SU-DHL-6 (cell line): ENCODE results near the gene B4GALT5.

ENCODE experiments used
- H2AFZ ChIP-seq: fragments of 200-600 bp; sonication (generic); 2 replicates; pipeline ENCODE4 v1.6.1; 2014; ENCODE audit warnings: low read depth, mild to moderate bottlenecking, moderate library complexity, mixed read lengths, antibody characterized with exemption, low read length; ENCODE audit not compliant: severe bottlenecking
- H3F3A ChIP-seq: fragments of 200-600 bp; shearing (Covaris generic); 2 replicates; pipeline ENCODE4 v1.6.0; 2016; ENCODE audit warnings: antibody characterized with exemption, mild to moderate bottlenecking; ENCODE audit not compliant: insufficient read depth
- H3K27ac ChIP-seq: fragments of 200-600 bp; sonication (generic); 2 replicates; pipeline ENCODE4 v1.5.1; 2016; ENCODE audit warnings: low read depth, mild to moderate bottlenecking, low read length, moderate library complexity, mixed read lengths
- H3K27me3 ChIP-seq: fragments of 200-600 bp; sonication (generic), shearing (Covaris generic); 2 replicates; pipeline ENCODE4 v1.6.0; 2014; ENCODE audit warnings: mild to moderate bottlenecking, low read length
- H3K36me3 ChIP-seq: fragments of 200-600 bp; sonication (generic); 2 replicates; pipeline ENCODE4 v1.6.1; 2014; ENCODE audit warnings: mild to moderate bottlenecking, low read length, mixed read lengths
- H3K4me2 ChIP-seq: fragments of 300-600, 200-600 bp; shearing (Covaris generic), sonication (generic); 2 replicates; pipeline ENCODE4 v1.6.0; 2014; ENCODE audit warnings: low read length, low read depth, mild to moderate bottlenecking; ENCODE audit not compliant: poor library complexity, severe bottlenecking
- H3K4me3 ChIP-seq: fragments of 200-600 bp; sonication (generic); 2 replicates; pipeline ENCODE4 v1.5.1; 2014; ENCODE audit warnings: antibody characterized with exemption, low read length, mild to moderate bottlenecking, mixed read lengths; ENCODE audit not compliant: insufficient read depth, poor library complexity, severe bottlenecking
- H3K79me2 ChIP-seq: fragments of 200-600 bp; sonication (generic); 2 replicates; pipeline ENCODE4 v1.6.1; 2014; ENCODE audit warnings: mild to moderate bottlenecking, low read length, moderate library complexity; ENCODE audit not compliant: insufficient read depth
- H3K9ac ChIP-seq: fragments of 200-600 bp; sonication (generic); 2 replicates; pipeline ENCODE4 v1.7.0; 2014; ENCODE audit warnings: mild to moderate bottlenecking, low read length
- H3K9me2 ChIP-seq: fragments of 200-600 bp; sonication (generic); replicated peaks from 2 replicates; pipeline ENCODE4 v1.6.1; 2014; ENCODE audit warnings: low read length; ENCODE audit not compliant: insufficient read depth
- H3K9me3 ChIP-seq: fragments of 200-600 bp; sonication (generic); 2 replicates; pipeline ENCODE4 v1.6.1; 2014; ENCODE audit warnings: low read length, mixed read lengths; ENCODE audit not compliant: insufficient read depth
- H4K20me1 ChIP-seq: fragments of 200-600 bp; sonication (generic); 2 replicates; pipeline ENCODE4 v1.6.1; 2014; ENCODE audit warnings: low read depth, mild to moderate bottlenecking, antibody characterized with exemption, low read length, moderate library complexity, mixed read lengths
- EZH2phosphoT487 ChIP-seq: fragments of 200-600 bp; sonication (generic), shearing (Covaris generic); conservative IDR thresholded peaks from 2 replicates; pipeline ENCODE4 v1.6.1; 2018; ENCODE audit warnings: mild to moderate bottlenecking, antibody characterized with exemption, low read length, moderate library complexity, mixed read lengths
- TF ChIP-seq, protein P1 (sequence below): fragments of 200-600 bp; sonication (generic); IDR thresholded peaks from one replicate; pipeline ENCODE4 v1.5.1; 2017; ENCODE audit warnings: antibody characterized with exemption, mild to moderate bottlenecking, low read length, moderate library complexity; ENCODE audit not compliant: insufficient read depth, poor library complexity, severe bottlenecking

Gene B4GALT5

DNA sequence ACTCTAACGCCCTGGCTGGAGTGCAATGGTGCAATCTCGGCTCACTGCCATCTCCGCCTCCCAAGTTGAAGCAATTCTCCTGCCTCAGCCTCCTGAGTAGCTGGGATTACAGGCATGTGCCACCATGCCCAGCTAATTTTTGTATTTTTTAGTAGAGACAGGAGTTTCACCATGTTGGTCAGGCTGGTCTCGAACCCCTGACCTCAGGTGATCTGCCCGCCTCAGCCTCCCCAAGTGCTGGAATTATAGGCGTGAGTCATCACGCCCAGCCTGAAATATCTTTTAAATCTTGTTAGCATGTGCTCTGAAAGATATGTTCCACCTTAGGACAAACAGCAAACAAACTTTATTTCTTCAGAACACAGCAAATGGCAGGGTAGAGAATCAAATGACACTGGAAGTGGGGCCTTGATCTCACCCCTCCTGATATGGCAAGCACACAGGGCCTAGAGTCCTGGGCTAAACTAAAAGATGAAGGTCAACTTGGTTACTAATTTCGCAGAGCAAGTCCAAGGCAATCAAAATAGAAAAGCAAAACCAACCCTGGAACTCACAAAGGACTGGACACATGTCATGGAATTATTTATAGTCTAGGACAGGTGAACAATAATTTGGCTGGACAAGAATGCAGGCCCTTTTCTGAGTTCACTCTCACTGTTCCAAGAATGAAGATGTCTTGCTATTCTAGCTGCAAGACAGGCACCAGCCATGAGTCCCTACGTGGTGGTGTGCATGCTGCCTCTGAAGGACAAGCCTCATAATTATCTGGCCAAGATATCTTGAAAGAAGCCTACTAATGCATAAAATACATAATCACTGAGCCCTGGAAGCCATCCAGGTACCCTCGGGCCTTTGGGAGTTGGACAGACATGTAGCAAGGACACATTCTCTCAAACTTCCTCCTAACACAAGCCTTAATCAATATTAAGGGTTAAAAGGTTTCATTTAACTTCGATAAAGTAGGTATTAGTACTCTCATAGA lies 35.6 kb downstream of the B4GALT5 start:
- peaks cover 99% of the 10 kb centered on the region for H3K79me2 ChIP-seq
- H3K9me2 ChIP-seq = no peaks in the 10 kb centered on the region
- no peaks in the 10 kb centered on the region for H3K27me3 ChIP-seq
- TF ChIP-seq, protein P1, sequence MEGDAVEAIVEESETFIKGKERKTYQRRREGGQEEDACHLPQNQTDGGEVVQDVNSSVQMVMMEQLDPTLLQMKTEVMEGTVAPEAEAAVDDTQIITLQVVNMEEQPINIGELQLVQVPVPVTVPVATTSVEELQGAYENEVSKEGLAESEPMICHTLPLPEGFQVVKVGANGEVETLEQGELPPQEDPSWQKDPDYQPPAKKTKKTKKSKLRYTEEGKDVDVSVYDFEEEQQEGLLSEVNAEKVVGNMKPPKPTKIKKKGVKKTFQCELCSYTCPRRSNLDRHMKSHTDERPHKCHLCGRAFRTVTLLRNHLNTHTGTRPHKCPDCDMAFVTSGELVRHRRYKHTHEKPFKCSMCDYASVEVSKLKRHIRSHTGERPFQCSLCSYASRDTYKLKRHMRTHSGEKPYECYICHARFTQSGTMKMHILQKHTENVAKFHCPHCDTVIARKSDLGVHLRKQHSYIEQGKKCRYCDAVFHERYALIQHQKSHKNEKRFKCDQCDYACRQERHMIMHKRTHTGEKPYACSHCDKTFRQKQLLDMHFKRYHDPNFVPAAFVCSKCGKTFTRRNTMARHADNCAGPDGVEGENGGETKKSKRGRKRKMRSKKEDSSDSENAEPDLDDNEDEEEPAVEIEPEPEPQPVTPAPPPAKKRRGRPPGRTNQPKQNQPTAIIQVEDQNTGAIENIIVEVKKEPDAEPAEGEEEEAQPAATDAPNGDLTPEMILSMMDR = no peak
- no peak for TF ChIP-seq EZH2phosphoT487
- H3K4me2 ChIP-seq = peak overlapping the region; percentile 50
- peak overlapping the region; percentile 75 for H3K27ac ChIP-seq
- no peaks in the 10 kb centered on the region for H3K9me3 ChIP-seq
- 0 out of 2 replicates have a peak, but pooled peaks cover 3% of the 10 kb centered on the region for H4K20me1 ChIP-seq
- peaks cover 48% of the 10 kb centered on the region for H3F3A ChIP-seq
- no peak overlapping the region for H3K9ac ChIP-seq
- no peak overlapping the region for H3K4me3 ChIP-seq
- peaks cover 3% of the 10 kb centered on the region; the same call in 1 of the 2 replicates for H3K36me3 ChIP-seq
- no peak overlapping the region for H2AFZ ChIP-seq

DNA sequence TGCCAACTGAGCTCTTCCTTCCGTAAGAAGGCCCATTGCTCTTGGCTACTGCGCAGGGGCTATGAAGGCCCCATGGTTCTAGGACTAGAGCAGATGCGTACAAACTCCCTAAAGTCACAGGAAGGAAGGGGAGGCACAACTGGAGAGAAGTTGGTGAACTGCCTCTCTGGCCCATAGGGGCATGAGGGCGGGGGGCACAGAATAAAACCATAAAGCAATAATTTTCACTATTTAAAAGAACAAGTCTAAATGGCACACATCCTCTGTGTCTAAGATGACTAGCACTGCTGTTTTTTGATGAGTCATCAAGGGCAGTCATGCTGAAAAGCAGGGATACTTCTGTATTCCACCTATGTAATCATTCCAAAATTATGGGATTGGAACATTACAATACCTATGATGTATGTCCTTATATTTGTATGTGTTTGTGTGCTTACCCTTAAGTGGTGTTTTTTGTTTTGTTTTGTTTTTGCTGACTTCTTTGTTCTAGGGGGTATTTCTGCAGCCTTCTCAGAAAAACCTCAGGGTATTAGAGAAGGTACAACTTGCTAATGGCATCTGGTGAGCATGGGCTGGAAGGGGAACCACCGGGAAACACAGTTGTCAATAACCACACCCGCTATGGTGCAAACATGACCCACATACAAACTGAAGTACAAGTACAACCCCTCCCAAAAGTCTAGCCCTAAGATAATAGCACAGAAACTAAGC lies 36.9 kb downstream of the B4GALT5 start:
- Histone ChIP-seq H3K27me3 (no peaks in the 10 kb centered on the region), H3K36me3 (no peaks in the 10 kb centered on the region), H3K27ac (peak overlapping the region; percentile 75), H3K4me3 (no peak overlapping the region), H2AFZ (no peak overlapping the region), H3K9me2 (no peaks in the 10 kb centered on the region), H3K4me2 (peak overlapping the region; percentile 50), H3K9me3 (no peaks in the 10 kb centered on the region), H3K9ac (peak overlapping the region; percentile 22; the same call in 1 of the 2 replicates), H3K79me2 (peaks cover 99% of the 10 kb centered on the region), H3F3A (peaks cover 55% of the 10 kb centered on the region), H4K20me1 (0 out of 2 replicates have a peak, but pooled peaks cover 3% of the 10 kb centered on the region)
- no peak for TF ChIP-seq EZH2phosphoT487
- TF ChIP-seq, protein P1 = no peak

DNA sequence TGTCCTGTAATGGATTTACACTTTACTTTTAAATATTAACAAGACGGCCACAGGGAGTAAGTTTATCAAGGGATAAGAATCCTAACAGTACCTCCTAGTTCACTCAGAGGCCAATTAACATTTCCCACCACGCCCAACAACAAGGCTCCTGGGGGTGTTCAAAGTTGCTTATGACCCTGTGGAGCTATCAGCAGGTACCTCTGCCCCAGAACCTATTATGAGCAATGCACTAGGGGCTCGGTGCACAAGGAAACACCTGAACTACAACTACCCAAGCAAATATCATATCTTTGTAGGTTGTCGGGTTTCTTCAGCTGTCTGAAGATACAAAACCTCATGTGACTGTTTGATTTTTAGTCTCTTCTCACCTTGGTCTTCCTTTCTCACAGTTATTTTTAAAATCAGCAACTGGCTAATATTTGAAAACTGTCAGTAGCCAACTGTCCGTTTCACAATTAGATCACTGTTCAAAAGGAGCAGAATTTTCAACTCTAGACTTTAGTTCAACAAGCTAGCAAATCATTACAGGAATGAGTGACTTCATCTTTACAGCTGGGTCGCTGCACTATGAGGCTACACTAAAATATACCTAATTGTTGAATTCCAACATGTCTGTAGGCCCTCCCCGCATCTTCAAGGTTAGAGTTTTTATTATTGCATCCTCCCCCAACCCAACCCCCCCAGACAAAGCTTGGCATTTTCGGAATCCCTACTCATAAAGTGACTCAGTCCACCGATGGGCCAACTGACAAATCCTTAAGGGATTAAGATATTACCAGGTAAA lies 38.1 kb downstream of the B4GALT5 start:
- Histone ChIP-seq H3K4me2 (peak overlapping the region; percentile 50), H3K27ac (peak overlapping the region; percentile 75)

More for the DNA sequence above, 38.1 kb downstream of the B4GALT5 start:
- Histone ChIP-seq H3K9ac (peak overlapping the region; percentile 22; the same call in 1 of the 2 replicates), H3K9me2 (no peaks in the 10 kb centered on the region), H3K4me3 (no peak overlapping the region), H3K79me2 (peaks cover 99% of the 10 kb centered on the region), H3K27me3 (no peaks in the 10 kb centered on the region), H4K20me1 (0 out of 2 replicates have a peak, but pooled peaks cover 3% of the 10 kb centered on the region), H2AFZ (no peak overlapping the region), H3F3A (peaks cover 62% of the 10 kb centered on the region), H3K36me3 (no peaks in the 10 kb centered on the region), H3K9me3 (no peaks in the 10 kb centered on the region)
- TF ChIP-seq, protein P1 = no peak
- no peak for TF ChIP-seq EZH2phosphoT487
